Panc1 (cell line): ENCODE data around the gene ZBTB7C. TPM values are rescaled to one million over a fixed set of nuclear protein-coding genes. Genes with fewer than 3 reads are reported as not detected.

ENCODE experiments used
- ATAC-seq: fragments of 200-7000 bp; cut with Tn5 transposase; 2 replicates; pipeline ENCODE4 v1.9.1; 2020; ENCODE audit warnings: mild to moderate bottlenecking, moderate library complexity
- BruUV-seq: library from RNA; stranded (reverse); fragments of 400-500 nt; replicated peaks from 2 replicates; lab custom pipeline; 2021; lab: Mats Ljungman, UMichigan
- CTCF ChIA-PET: fragments of 300-600 bp; sonication (Branson Sonifier 250); formaldehyde crosslinking; loops from one replicate; lab custom pipeline; 2022; ENCODE audit warnings: antibody characterized with exemption; lab: Charles Lee
- POLR2A ChIA-PET: fragments of 300-600 bp; sonication (Branson Sonifier 250); formaldehyde crosslinking; loops from one replicate; lab custom pipeline; 2022; ENCODE audit warnings: antibody characterized with exemption; lab: Charles Lee
- DNase-seq: peaks from one replicate; pipeline ENCODE4 v3.0.0-alpha.2; 2010; ENCODE audit warnings: low read depth, low spot score
- H3K27ac ChIP-seq: 2 replicates; pipeline ENCODE4 v1.5.1; 2011; ENCODE audit warnings: mild to moderate bottlenecking, low read length, inconsistent platforms
- H3K27me3 ChIP-seq: fragments of 200-500 bp; sonication (Bioruptor generic); 2 replicates; pipeline ENCODE4 v1.6.0; 2014; ENCODE audit warnings: low read length, inconsistent platforms; ENCODE audit not compliant: control insufficient read depth, insufficient read depth
- H3K36me3 ChIP-seq: fragments of 200-500 bp; sonication (Bioruptor generic); 2 replicates; pipeline ENCODE4 v1.5.1; 2014; ENCODE audit warnings: inconsistent platforms, mild to moderate bottlenecking, low read length, moderate library complexity; ENCODE audit not compliant: control insufficient read depth, insufficient read depth
- H3K4me1 ChIP-seq: 2 replicates; pipeline ENCODE4 v1.5.1; 2011; ENCODE audit warnings: inconsistent platforms, mild to moderate bottlenecking, low read length, moderate library complexity; ENCODE audit not compliant: control insufficient read depth, insufficient read depth
- H3K4me3 ChIP-seq, 2 experiments: 2 replicates each; pipeline ENCODE4 v1.5.1; 2011 to 2012; ENCODE audit warnings: low read depth in 2 of 2, low read length in 2 of 2, mild to moderate bottlenecking in 2 of 2, inconsistent platforms in 1 of 2, moderate library complexity in 1 of 2
- H3K9me3 ChIP-seq: fragments of 200-500 bp; sonication (Bioruptor generic); 2 replicates; pipeline ENCODE4 v1.5.1; 2014; ENCODE audit warnings: low read depth, mild to moderate bottlenecking, inconsistent platforms, low read length, moderate library complexity; ENCODE audit not compliant: control insufficient read depth, insufficient read depth
- POLR2AphosphoS5 ChIP-seq: IDR thresholded peaks from 2 replicates; pipeline ENCODE4 v1.6.1; 2012; ENCODE audit warnings: mild to moderate bottlenecking, low read depth, low read length, moderate library complexity
- REST ChIP-seq, 2 experiments: IDR thresholded peaks; 2 replicates each; pipeline ENCODE4 v1.6.1; 2011 to 2012; ENCODE audit warnings: low read depth in 2 of 2, control low read depth in 1 of 2, low read length in 1 of 2, mild to moderate bottlenecking in 1 of 2, moderate library complexity in 1 of 2; ENCODE audit not compliant: insufficient read depth in 1 of 2
- SIN3A ChIP-seq: IDR thresholded peaks from 2 replicates; pipeline ENCODE4 v1.6.1; 2012; ENCODE audit warnings: low read depth, mild to moderate bottlenecking, low read length, moderate library complexity, borderline replicate concordance; ENCODE audit not compliant: insufficient read depth
- TCF7L2 ChIP-seq: IDR thresholded peaks from 2 replicates; pipeline ENCODE4 v1.6.1; 2011; ENCODE audit warnings: mild to moderate bottlenecking, low read depth, low read length, inconsistent platforms
- in situ Hi-C: cut with HindIII; loops from 2 replicates; pipeline ENCODE4 v1.10.0; 2016; ENCODE audit warnings: low sequenced_read_pairs, low pct_unique_long_range_greater_than_20kb
- intact Hi-C: fragments of 100-400 bp; cut with micrococcal nuclease; formaldehyde crosslinking; loops from one replicate; pipeline ENCODE4 v1.10.0; 2022; ENCODE audit not compliant: unreplicated experiment
- total RNA-seq: library from RNA; stranded (reverse); gene quantifications from one replicate; pipeline ENCODE4 v1.2.1, GENCODE V29; 2021; ENCODE audit not compliant: unreplicated experiment
- TF ChIP-seq, protein P1 (sequence below): fragments of 450-650 bp; IDR thresholded peaks from 2 replicates; pipeline ENCODE4 v1.5.1; 2017; ENCODE audit warnings: mild to moderate bottlenecking

ZBTB7C gene
- total RNA-seq, 1 experiment from 2014 or later: 0.03 TPM

DNA sequence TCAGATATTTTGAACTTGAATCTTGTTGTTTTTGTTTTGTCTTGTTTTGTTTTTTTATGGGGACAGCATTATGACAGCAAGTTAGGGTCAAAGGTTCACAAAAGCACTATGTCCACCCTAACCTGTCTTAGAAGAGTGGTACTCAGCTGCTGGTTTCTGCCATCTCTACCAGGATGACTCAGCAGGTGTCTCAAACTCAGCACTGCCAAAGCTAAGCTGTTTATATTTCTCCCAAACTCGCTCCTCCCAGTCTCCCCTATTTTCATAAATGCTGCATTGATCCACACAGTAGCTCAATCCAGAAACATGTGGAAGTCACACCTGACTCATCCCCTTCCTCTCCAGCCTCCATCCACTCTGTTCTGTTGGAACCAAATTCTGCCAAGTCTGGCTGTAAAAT, 134.9 kb downstream of the ZBTB7C start:
- BruUV-seq: no TSS peak
- Histone ChIP-seq H3K27ac (no peak overlapping the region), H3K4me1 (no peaks in the 10 kb centered on the region), H3K36me3 (no peaks in the 10 kb centered on the region), H3K4me3 (no peak overlapping the region), H3K27me3 (no peaks in the 10 kb centered on the region), H3K9me3 (no peaks in the 10 kb centered on the region)
- DNase-seq (no peak), ATAC-seq (no peak)
- ChIA-PET CTCF (no interaction called here), POLR2A (no interaction called here)
- in situ Hi-C loops (no loop called here), intact Hi-C loops (no loop called here)
- TF ChIP-seq, protein P1, sequence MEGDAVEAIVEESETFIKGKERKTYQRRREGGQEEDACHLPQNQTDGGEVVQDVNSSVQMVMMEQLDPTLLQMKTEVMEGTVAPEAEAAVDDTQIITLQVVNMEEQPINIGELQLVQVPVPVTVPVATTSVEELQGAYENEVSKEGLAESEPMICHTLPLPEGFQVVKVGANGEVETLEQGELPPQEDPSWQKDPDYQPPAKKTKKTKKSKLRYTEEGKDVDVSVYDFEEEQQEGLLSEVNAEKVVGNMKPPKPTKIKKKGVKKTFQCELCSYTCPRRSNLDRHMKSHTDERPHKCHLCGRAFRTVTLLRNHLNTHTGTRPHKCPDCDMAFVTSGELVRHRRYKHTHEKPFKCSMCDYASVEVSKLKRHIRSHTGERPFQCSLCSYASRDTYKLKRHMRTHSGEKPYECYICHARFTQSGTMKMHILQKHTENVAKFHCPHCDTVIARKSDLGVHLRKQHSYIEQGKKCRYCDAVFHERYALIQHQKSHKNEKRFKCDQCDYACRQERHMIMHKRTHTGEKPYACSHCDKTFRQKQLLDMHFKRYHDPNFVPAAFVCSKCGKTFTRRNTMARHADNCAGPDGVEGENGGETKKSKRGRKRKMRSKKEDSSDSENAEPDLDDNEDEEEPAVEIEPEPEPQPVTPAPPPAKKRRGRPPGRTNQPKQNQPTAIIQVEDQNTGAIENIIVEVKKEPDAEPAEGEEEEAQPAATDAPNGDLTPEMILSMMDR: no peak
- no peak for TF ChIP-seq SIN3A
- TF ChIP-seq TCF7L2: no peak
- no peak for TF ChIP-seq REST (IDR thresholded peaks at IDR 0.05; ENCODE audit: insufficient read depth in 1 of 2, low read depth in 2 of 2, low read length in 1 of 2)
- no peak for TF ChIP-seq POLR2AphosphoS5

DNA sequence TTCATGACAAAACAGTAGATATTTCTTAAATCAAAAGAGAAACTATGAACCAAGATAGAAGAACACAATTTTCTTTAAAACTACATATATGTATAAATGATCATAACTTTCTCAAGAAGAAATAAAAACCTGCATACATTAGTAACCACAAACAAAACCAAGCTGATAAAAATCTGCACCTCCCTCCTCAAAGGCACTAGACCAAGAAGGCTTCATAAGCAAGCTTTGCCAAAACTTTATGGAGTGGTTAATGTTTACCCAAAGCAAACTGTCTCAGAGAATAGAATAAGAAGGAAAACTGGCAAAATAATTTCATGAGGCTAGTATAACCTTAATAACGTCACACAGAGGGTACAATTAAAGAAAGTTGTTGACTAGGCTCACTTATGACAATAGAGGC, 138.3 kb downstream of the ZBTB7C start:
- no TSS peak for BruUV-seq
- Histone ChIP-seq H3K4me3 (no peak overlapping the region), H3K9me3 (no peaks in the 10 kb centered on the region), H3K36me3 (no peaks in the 10 kb centered on the region), H3K4me1 (no peaks in the 10 kb centered on the region), H3K27me3 (no peaks in the 10 kb centered on the region), H3K27ac (no peak overlapping the region)
- POLR2A ChIA-PET: no interaction called here
- TF ChIP-seq POLR2AphosphoS5 (no peak), TCF7L2 (no peak), SIN3A (no peak), REST (IDR thresholded peaks at IDR 0.05; ENCODE audit: insufficient read depth in 1 of 2, low read depth in 2 of 2, low read length in 1 of 2) (no peak)
- TF ChIP-seq, protein P1: no peak
- in situ Hi-C loops: no loop called here
- CTCF ChIA-PET: no interaction called here
- intact Hi-C loops: no loop called here
- ATAC-seq (no peak), DNase-seq (no peak)
